MM.1S (cell line): ENCODE results near the gene ACOXL.

Experiments
- DNase-seq: peaks from one replicate; pipeline ENCODE4 v3.0.0-alpha.2; 2015
- H2AFZ ChIP-seq: fragments of 300-600 bp; sonication (generic); 2 replicates; pipeline ENCODE4 v1.6.0; 2016; ENCODE audit warnings: antibody characterized with exemption, low read length
- H3F3A ChIP-seq: fragments of 300-600 bp; sonication (generic); 2 replicates; pipeline ENCODE4 v1.6.1; 2016; ENCODE audit warnings: mild to moderate bottlenecking, antibody characterized with exemption, low read length, moderate library complexity, mixed read lengths; ENCODE audit not compliant: insufficient read depth
- H3K27ac ChIP-seq: fragments of 300-600 bp; sonication (generic); 2 replicates; pipeline ENCODE4 v1.5.1; 2016; ENCODE audit warnings: mild to moderate bottlenecking, low read length
- H3K27me3 ChIP-seq: fragments of 300-600 bp; sonication (generic); replicated peaks from 2 replicates; pipeline ENCODE4 v1.6.0; 2016; ENCODE audit warnings: low read length; ENCODE audit not compliant: insufficient read depth
- H3K36me3 ChIP-seq: fragments of 300-600 bp; sonication (generic); replicated peaks from 2 replicates; pipeline ENCODE4 v1.6.1; 2016; ENCODE audit warnings: mild to moderate bottlenecking, low read length, mixed read lengths; ENCODE audit not compliant: insufficient read depth
- H3K4me1 ChIP-seq: fragments of 300-600 bp; sonication (generic); 2 replicates; pipeline ENCODE4 v1.6.1; 2016; ENCODE audit warnings: low read length, mixed read lengths
- H3K4me2 ChIP-seq: fragments of 300-600 bp; sonication (generic); 2 replicates; pipeline ENCODE4 v1.6.0; 2016; ENCODE audit warnings: low read depth, low read length
- H3K4me3 ChIP-seq: fragments of 300-600 bp; sonication (generic); 2 replicates; pipeline ENCODE4 v1.5.1; 2016; ENCODE audit warnings: low read length, mixed read lengths
- H3K79me2 ChIP-seq: fragments of 300-600 bp; sonication (generic); 2 replicates; pipeline ENCODE4 v1.6.1; 2016; ENCODE audit warnings: mixed run types, low read length, mixed read lengths
- H3K9ac ChIP-seq: fragments of 300-600 bp; sonication (generic); 2 replicates; pipeline ENCODE4 v1.6.1; 2016; ENCODE audit warnings: low read length, mixed read lengths
- H3K9me2 ChIP-seq: fragments of 300-600 bp; sonication (generic); replicated peaks from 2 replicates; pipeline ENCODE4 v1.6.1; 2016; ENCODE audit warnings: mild to moderate bottlenecking, low read length, mixed read lengths; ENCODE audit not compliant: insufficient read depth
- H3K9me3 ChIP-seq: fragments of 300-600 bp; sonication (generic); replicated peaks from 2 replicates; pipeline ENCODE4 v1.6.1; 2016; ENCODE audit warnings: mild to moderate bottlenecking, low read length, mixed read lengths; ENCODE audit not compliant: insufficient read depth
- H4K20me1 ChIP-seq: fragments of 300-600 bp; sonication (generic); 2 replicates; pipeline ENCODE4 v1.6.1; 2016; ENCODE audit warnings: mild to moderate bottlenecking, low read length, moderate library complexity, mixed read lengths; ENCODE audit not compliant: insufficient read depth
- EZH2 ChIP-seq: fragments of 300-600 bp; sonication (generic); optimal IDR thresholded peaks from 2 replicates; pipeline ENCODE3; 2017; ENCODE audit warnings: low read depth, mild to moderate bottlenecking, antibody characterized with exemption, low read length, mixed read lengths
- EZH2phosphoT487 ChIP-seq: fragments of 300-600 bp; sonication (generic); IDR thresholded peaks from 2 replicates; pipeline ENCODE4 v1.6.1; 2018; ENCODE audit warnings: antibody characterized with exemption, low read length
- TF ChIP-seq, protein P1 (sequence below): fragments of 300-600 bp; sonication (generic); IDR thresholded peaks from 2 replicates; pipeline ENCODE4 v1.5.1; 2016; ENCODE audit warnings: antibody characterized with exemption, low read length, mixed read lengths

ACOXL gene

DNA sequence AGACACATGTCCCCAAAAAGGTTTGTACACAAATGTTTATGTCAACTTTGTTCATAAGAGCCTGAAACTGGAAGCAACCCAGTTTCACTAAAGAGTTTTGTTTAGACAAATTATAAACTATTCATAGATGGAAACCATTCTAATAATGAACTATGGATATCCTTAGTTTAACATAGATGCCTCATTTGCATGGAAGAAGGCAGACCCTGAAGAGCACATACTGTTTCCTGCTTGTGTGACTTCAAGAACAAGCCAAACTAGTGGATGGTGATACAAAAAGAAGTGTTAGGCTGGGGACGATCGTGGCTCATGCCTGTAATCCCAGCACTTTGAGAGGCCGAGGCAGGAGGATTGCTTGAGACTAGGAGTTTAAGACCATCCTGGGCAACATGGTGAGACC, 48.1 kb downstream of the ACOXL start:
- Histone ChIP-seq H3K9me3 (no peaks in the 10 kb centered on the region), H3K27ac (peak overlapping the region; percentile 48; the same call in 1 of the 2 replicates), H3K9ac (peak overlapping the region; percentile 25; the same call in 1 of the 2 replicates), H3K4me1 (peaks cover 57% of the 10 kb centered on the region), H3K4me3 (peak overlapping the region; percentile 7; the same call in 1 of the 2 replicates), H2AFZ (no peak overlapping the region), H3K4me2 (peak overlapping the region; percentile 48), H3K9me2 (no peaks in the 10 kb centered on the region), H3K27me3 (no peaks in the 10 kb centered on the region), H3K79me2 (peaks cover 10% of the 10 kb centered on the region), H3K36me3 (no peaks in the 10 kb centered on the region), H4K20me1 (no peaks in the 10 kb centered on the region), H3F3A (peaks cover 10% of the 10 kb centered on the region; the same call in 1 of the 2 replicates)
- DNase-seq, result peak; percentile 31
- TF ChIP-seq EZH2phosphoT487, result no peak
- TF ChIP-seq, protein P1, sequence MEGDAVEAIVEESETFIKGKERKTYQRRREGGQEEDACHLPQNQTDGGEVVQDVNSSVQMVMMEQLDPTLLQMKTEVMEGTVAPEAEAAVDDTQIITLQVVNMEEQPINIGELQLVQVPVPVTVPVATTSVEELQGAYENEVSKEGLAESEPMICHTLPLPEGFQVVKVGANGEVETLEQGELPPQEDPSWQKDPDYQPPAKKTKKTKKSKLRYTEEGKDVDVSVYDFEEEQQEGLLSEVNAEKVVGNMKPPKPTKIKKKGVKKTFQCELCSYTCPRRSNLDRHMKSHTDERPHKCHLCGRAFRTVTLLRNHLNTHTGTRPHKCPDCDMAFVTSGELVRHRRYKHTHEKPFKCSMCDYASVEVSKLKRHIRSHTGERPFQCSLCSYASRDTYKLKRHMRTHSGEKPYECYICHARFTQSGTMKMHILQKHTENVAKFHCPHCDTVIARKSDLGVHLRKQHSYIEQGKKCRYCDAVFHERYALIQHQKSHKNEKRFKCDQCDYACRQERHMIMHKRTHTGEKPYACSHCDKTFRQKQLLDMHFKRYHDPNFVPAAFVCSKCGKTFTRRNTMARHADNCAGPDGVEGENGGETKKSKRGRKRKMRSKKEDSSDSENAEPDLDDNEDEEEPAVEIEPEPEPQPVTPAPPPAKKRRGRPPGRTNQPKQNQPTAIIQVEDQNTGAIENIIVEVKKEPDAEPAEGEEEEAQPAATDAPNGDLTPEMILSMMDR, result no peak
- no peak for TF ChIP-seq EZH2

DNA sequence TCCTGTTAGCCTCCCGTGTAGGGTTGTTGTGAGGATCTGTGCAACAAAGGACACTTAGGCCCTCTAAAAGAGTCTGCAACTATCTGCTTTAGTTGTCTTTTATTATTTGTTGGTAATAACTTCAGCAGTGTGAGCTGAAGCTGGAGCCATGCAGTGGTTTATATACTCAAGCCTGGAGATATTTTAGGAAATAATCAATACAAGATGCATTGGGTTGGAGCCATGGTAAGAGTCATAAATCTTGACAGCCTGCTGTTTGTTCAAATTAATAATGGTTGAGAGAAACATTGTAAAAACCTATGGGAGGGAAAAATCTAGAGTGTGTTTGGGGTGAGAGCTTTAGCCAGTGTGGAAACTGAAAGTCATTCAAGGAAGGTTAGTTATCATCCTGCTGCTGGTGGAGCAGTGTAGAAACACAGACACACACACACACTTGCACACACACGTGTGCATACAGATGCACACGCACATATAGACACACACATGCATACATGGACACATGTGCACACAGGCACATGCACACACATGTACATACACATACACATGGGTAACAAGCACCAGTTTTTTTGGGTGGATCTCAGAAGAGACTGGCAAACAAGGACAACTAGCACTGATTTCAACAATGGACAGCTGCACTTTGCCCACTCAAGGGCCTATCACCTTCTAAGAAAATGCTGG, 51.0 kb downstream of the ACOXL start:
- Histone ChIP-seq H3K9me2 (no peaks in the 10 kb centered on the region), H3K4me2 (no peak overlapping the region), H2AFZ (no peak overlapping the region), H3K9ac (no peak overlapping the region), H3K4me1 (peaks cover 40% of the 10 kb centered on the region), H4K20me1 (no peaks in the 10 kb centered on the region), H3K79me2 (peaks cover 10% of the 10 kb centered on the region), H3K9me3 (no peaks in the 10 kb centered on the region), H3K27ac (no peak overlapping the region), H3K4me3 (no peak overlapping the region), H3K36me3 (no peaks in the 10 kb centered on the region), H3K27me3 (no peaks in the 10 kb centered on the region), H3F3A (peaks cover 10% of the 10 kb centered on the region; the same call in 1 of the 2 replicates)
- TF ChIP-seq EZH2phosphoT487, result no peak
- no peak for TF ChIP-seq EZH2
- TF ChIP-seq, protein P1, result no peak
- no peak for DNase-seq

DNA sequence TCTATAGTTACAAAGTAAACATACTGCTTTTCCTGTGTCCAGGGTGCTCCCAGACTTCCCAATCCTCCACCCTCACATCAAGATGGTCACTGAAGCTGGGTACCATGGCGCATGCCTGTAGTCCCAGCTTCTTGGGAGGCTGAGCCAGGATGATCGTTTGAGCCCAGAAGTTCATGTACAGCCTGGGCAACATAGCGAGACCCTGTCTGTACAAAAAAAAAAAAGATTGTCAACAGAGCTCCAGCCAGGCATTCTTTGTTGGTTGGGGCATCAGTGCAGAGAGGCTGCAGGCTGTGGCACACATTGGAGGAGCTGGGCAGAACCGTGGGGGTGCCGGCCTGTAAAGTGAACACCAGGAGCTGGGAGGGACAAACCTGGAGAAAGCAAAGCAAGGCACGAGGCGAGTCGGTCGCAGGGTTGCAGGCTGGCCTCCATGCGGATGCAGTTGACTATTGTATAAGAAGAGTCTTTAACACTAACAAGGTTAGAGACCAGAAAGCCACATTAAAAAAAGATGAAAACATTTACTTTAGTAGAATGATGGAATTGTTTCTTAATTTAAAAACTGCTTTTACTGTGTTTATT, 51.8 kb downstream of the ACOXL start:
- H3K27me3 ChIP-seq, result no peaks in the 10 kb centered on the region
- no peaks in the 10 kb centered on the region for H3K9me2 ChIP-seq
- H3K4me1 ChIP-seq, result peaks cover 32% of the 10 kb centered on the region
- no peaks in the 10 kb centered on the region for H4K20me1 ChIP-seq
- no peak overlapping the region for H2AFZ ChIP-seq
- H3K79me2 ChIP-seq, result peaks cover 10% of the 10 kb centered on the region
- no peak overlapping the region for H3K9ac ChIP-seq
- TF ChIP-seq, protein P1, result no peak
- TF ChIP-seq EZH2, result no peak
- TF ChIP-seq EZH2phosphoT487, result no peak
- peaks cover 10% of the 10 kb centered on the region; the same call in 1 of the 2 replicates for H3F3A ChIP-seq
- DNase-seq, result no peak
- no peaks in the 10 kb centered on the region for H3K36me3 ChIP-seq
- H3K9me3 ChIP-seq, result no peaks in the 10 kb centered on the region
- H3K4me2 ChIP-seq, result no peak overlapping the region
- no peak overlapping the region for H3K4me3 ChIP-seq
- H3K27ac ChIP-seq, result no peak overlapping the region
